ENCODE measurements around the gene NPY5R.

Gene NPY5R

DNA sequence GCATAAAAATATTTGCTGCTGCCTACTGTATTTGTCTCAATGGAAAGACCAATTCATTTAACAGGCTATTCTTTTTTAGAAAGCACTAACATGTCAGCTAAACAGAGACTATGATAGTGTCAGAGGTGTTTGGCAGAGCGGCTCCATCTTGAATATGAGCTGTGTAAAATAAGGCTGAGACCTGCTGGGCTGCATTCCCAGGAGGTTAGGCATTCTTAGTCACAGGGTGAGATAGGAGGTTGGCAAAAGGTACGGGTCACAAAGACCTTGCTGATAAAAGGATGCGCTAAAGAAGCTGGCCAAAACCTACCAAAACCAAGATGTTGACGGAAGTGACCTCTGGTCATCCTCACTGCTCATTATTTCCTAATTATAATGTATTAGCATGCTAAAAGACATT, 41.8 kb downstream of the NPY5R start:
- no peak overlapping the region for H3K9ac ChIP-seq (ENCODE audit: low read length)
- H3K36me3 ChIP-seq (replicated peaks; ENCODE audit: insufficient read depth, low read length), result no peaks in the 10 kb centered on the region
- no peaks in the 10 kb centered on the region for H3K4me1 ChIP-seq (ENCODE audit: low read length)
- no peak overlapping the region for H2AFZ ChIP-seq (ENCODE audit: low read length)
- H3K27me3 ChIP-seq (replicated peaks; ENCODE audit: insufficient read depth, low read length), result no peaks in the 10 kb centered on the region
- no peaks in the 10 kb centered on the region for H3K79me2 ChIP-seq (ENCODE audit: low read length)
- H3K9me3 ChIP-seq (replicated peaks; ENCODE audit: insufficient read depth, low read length), result no peaks in the 10 kb centered on the region; the same call in 1 of the 2 replicates
- no peaks in the 10 kb centered on the region for H3K9me2 ChIP-seq (replicated peaks; ENCODE audit: insufficient read depth, low read length)
- H4K20me1 ChIP-seq (ENCODE audit: insufficient read depth, low read length), result no peaks in the 10 kb centered on the region
- TF ChIP-seq EZH2phosphoT487 (IDR thresholded peaks at IDR 0.05; ENCODE audit: low read length), result no peak
- TF ChIP-seq, protein P1, sequence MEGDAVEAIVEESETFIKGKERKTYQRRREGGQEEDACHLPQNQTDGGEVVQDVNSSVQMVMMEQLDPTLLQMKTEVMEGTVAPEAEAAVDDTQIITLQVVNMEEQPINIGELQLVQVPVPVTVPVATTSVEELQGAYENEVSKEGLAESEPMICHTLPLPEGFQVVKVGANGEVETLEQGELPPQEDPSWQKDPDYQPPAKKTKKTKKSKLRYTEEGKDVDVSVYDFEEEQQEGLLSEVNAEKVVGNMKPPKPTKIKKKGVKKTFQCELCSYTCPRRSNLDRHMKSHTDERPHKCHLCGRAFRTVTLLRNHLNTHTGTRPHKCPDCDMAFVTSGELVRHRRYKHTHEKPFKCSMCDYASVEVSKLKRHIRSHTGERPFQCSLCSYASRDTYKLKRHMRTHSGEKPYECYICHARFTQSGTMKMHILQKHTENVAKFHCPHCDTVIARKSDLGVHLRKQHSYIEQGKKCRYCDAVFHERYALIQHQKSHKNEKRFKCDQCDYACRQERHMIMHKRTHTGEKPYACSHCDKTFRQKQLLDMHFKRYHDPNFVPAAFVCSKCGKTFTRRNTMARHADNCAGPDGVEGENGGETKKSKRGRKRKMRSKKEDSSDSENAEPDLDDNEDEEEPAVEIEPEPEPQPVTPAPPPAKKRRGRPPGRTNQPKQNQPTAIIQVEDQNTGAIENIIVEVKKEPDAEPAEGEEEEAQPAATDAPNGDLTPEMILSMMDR (IDR thresholded peaks at IDR 0.05; ENCODE audit: low read length), result no peak
- TF ChIP-seq EZH2 (optimal IDR thresholded peaks at IDR 0.05; ENCODE audit: low read depth, low read length), result no peak
- H3K4me3 ChIP-seq (ENCODE audit: low read length), result no peak overlapping the region
- no peak overlapping the region for H3K27ac ChIP-seq (ENCODE audit: low read length)
- DNase-seq, result no peak
- H3F3A ChIP-seq (ENCODE audit: insufficient read depth, low read length), result no peaks in the 10 kb centered on the region
- no peak overlapping the region for H3K4me2 ChIP-seq (ENCODE audit: low read depth, low read length)

GRCh38 chr4:163391756-163392155, 48.1 kb downstream of the NPY5R start:
- Histone ChIP-seq H4K20me1 (ENCODE audit: insufficient read depth, low read length) (no peaks in the 10 kb centered on the region), H3K9me3 (replicated peaks; ENCODE audit: insufficient read depth, low read length) (no peaks in the 10 kb centered on the region), H3K27ac (ENCODE audit: low read length) (no peak overlapping the region)

GRCh38 chr4:163392328-163392727, 48.6 kb downstream of the NPY5R start:
- Histone ChIP-seq H3K4me1 (ENCODE audit: low read length) (no peaks in the 10 kb centered on the region), H3K9ac (ENCODE audit: low read length) (no peak overlapping the region), H3K9me3 (replicated peaks; ENCODE audit: insufficient read depth, low read length) (no peaks in the 10 kb centered on the region), H3K27me3 (replicated peaks; ENCODE audit: insufficient read depth, low read length) (no peaks in the 10 kb centered on the region), H3K9me2 (replicated peaks; ENCODE audit: insufficient read depth, low read length) (no peaks in the 10 kb centered on the region), H3K4me3 (ENCODE audit: low read length) (no peak overlapping the region), H4K20me1 (ENCODE audit: insufficient read depth, low read length) (no peaks in the 10 kb centered on the region), H2AFZ (ENCODE audit: low read length) (no peak overlapping the region), H3K79me2 (ENCODE audit: low read length) (no peaks in the 10 kb centered on the region), H3K36me3 (replicated peaks; ENCODE audit: insufficient read depth, low read length) (no peaks in the 10 kb centered on the region), H3K4me2 (ENCODE audit: low read depth, low read length) (no peak overlapping the region), H3F3A (ENCODE audit: insufficient read depth, low read length) (no peaks in the 10 kb centered on the region), H3K27ac (ENCODE audit: low read length) (no peak overlapping the region)
- no peak for DNase-seq
- TF ChIP-seq EZH2phosphoT487 (IDR thresholded peaks at IDR 0.05; ENCODE audit: low read length), result no peak

More at GRCh38 chr4:163391756-163392155, 48.1 kb downstream of the NPY5R start:
- no peaks in the 10 kb centered on the region for H3K79me2 ChIP-seq (ENCODE audit: low read length)
- no peaks in the 10 kb centered on the region for H3K36me3 ChIP-seq (replicated peaks; ENCODE audit: insufficient read depth, low read length)
- H3K9me2 ChIP-seq (replicated peaks; ENCODE audit: insufficient read depth, low read length), result no peaks in the 10 kb centered on the region
- no peak for DNase-seq
- no peaks in the 10 kb centered on the region for H3F3A ChIP-seq (ENCODE audit: insufficient read depth, low read length)
- H3K27me3 ChIP-seq (replicated peaks; ENCODE audit: insufficient read depth, low read length), result no peaks in the 10 kb centered on the region
- no peaks in the 10 kb centered on the region for H3K4me1 ChIP-seq (ENCODE audit: low read length)
- H3K4me2 ChIP-seq (ENCODE audit: low read depth, low read length), result no peak overlapping the region
- TF ChIP-seq EZH2phosphoT487 (IDR thresholded peaks at IDR 0.05; ENCODE audit: low read length), result no peak
- no peak for TF ChIP-seq EZH2 (optimal IDR thresholded peaks at IDR 0.05; ENCODE audit: low read depth, low read length)
- TF ChIP-seq, protein P1 (IDR thresholded peaks at IDR 0.05; ENCODE audit: low read length), result no peak
- H3K4me3 ChIP-seq (ENCODE audit: low read length), result no peak overlapping the region
- no peak overlapping the region for H3K9ac ChIP-seq (ENCODE audit: low read length)
- H2AFZ ChIP-seq (ENCODE audit: low read length), result no peak overlapping the region

DNA sequence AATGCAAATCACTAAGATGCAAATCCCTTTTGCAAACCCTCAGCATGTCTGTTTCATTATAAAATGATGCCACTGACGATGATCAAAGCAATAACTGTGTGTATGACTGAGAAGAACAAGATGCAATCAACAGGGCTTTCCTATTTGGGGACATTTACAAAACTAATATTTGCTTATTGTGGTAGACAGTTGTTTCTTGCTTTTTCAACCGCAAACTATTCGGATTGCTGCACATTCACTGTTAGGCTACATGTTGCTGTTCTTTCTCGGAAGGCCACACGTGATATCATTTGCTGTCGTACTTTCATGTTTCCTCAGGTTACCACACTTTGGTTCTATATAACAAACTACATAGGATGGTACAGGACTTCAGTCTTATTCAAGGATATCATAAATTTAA, 49.8 kb downstream of the NPY5R start:
- Histone ChIP-seq H4K20me1 (ENCODE audit: insufficient read depth, low read length) (no peaks in the 10 kb centered on the region), H3K4me3 (ENCODE audit: low read length) (no peak overlapping the region), H3K9me3 (replicated peaks; ENCODE audit: insufficient read depth, low read length) (no peaks in the 10 kb centered on the region), H3K27ac (ENCODE audit: low read length) (no peak overlapping the region), H3K27me3 (replicated peaks; ENCODE audit: insufficient read depth, low read length) (no peaks in the 10 kb centered on the region), H3K4me2 (ENCODE audit: low read depth, low read length) (no peak overlapping the region), H3K4me1 (ENCODE audit: low read length) (no peaks in the 10 kb centered on the region), H3K9me2 (replicated peaks; ENCODE audit: insufficient read depth, low read length) (no peaks in the 10 kb centered on the region), H3K79me2 (ENCODE audit: low read length) (no peaks in the 10 kb centered on the region), H3K36me3 (replicated peaks; ENCODE audit: insufficient read depth, low read length) (no peaks in the 10 kb centered on the region), H2AFZ (ENCODE audit: low read length) (no peak overlapping the region), H3F3A (ENCODE audit: insufficient read depth, low read length) (no peaks in the 10 kb centered on the region), H3K9ac (ENCODE audit: low read length) (no peak overlapping the region)
- TF ChIP-seq, protein P1 (IDR thresholded peaks at IDR 0.05; ENCODE audit: low read length), result no peak
- TF ChIP-seq EZH2 (optimal IDR thresholded peaks at IDR 0.05; ENCODE audit: low read depth, low read length), result no peak
- no peak for TF ChIP-seq EZH2phosphoT487 (IDR thresholded peaks at IDR 0.05; ENCODE audit: low read length)
- no peak for DNase-seq
